PFSK-1 (cell line): ENCODE results near the gene DCHS1.

ENCODE experiments used
- FOXP2 ChIP-seq: optimal IDR thresholded peaks from 2 replicates; pipeline ENCODE3; 2011; ENCODE audit warnings: borderline replicate concordance, control low read depth, inconsistent platforms; ENCODE audit not compliant: insufficient read depth; ENCODE audit errors: extremely low read length, extremely low read depth
- POLR2AphosphoS5 ChIP-seq: IDR thresholded peaks from 2 replicates; pipeline ENCODE4 v1.6.1; 2012; ENCODE audit warnings: low read depth, mild to moderate bottlenecking, control low read depth, low read length, moderate library complexity
- REST ChIP-seq, 2 experiments: IDR thresholded peaks; 2 replicates each; pipeline versions ENCODE4 v1.6.1 to v1.8.0; 2011 to 2012; ENCODE audit warnings: low read depth in 2 of 2, low read length in 2 of 2, control low read depth in 1 of 2, inconsistent platforms in 1 of 2, mild to moderate bottlenecking in 1 of 2, moderate library complexity in 1 of 2; ENCODE audit not compliant: insufficient read depth in 1 of 2
- SIN3A ChIP-seq: IDR thresholded peaks from 2 replicates; pipeline ENCODE4 v1.6.1; 2012; ENCODE audit warnings: mild to moderate bottlenecking, low read length, moderate library complexity, borderline replicate concordance; ENCODE audit not compliant: insufficient read depth
- TAF1 ChIP-seq: IDR thresholded peaks from 2 replicates; pipeline ENCODE4 v1.6.1; 2012; ENCODE audit warnings: low read length, control low read depth, borderline replicate concordance; ENCODE audit not compliant: insufficient read depth

Gene DCHS1

GRCh38 chr11:6604081-6604626 is 51.5 kb downstream of the DCHS1 start:
- peak; percentile 65; the same call in 1 of the 2 replicates for TF ChIP-seq TAF1
- peak; percentile 19; the same call in 1 of the 2 replicates for TF ChIP-seq POLR2AphosphoS5
- no peak for TF ChIP-seq FOXP2
- TF ChIP-seq SIN3A = no peak; the same call in 1 of the 2 replicates
- TF ChIP-seq REST (IDR thresholded peaks at IDR 0.05; ENCODE audit: insufficient read depth in 1 of 2, low read depth in 2 of 2, low read length in 2 of 2) = no peak

GRCh38 chr11:6603287-6604080 is 52.1 kb downstream of the DCHS1 start, which contains the start of the genes ILK and RRP8:
ILK (plus strand) TSS chr11:6603774; CDS start chr11:6604272, 498 bp downstream.
RRP8 (minus strand) TSS chr11:6603616; CDS start chr11:6603502, 114 bp downstream.
- TF ChIP-seq FOXP2 = peak; percentile 95
- TF ChIP-seq TAF1 = peak; percentile 91
- peak; percentile 96 for TF ChIP-seq POLR2AphosphoS5
- peak; percentile 100 for TF ChIP-seq SIN3A
- TF ChIP-seq REST (IDR thresholded peaks at IDR 0.05; ENCODE audit: insufficient read depth in 1 of 2, low read depth in 2 of 2, low read length in 2 of 2) = peak in 1 of 2 experiments; percentile 71; a peak in 1 of 4 replicates

- TF ChIP-seq FOXP2 (no peak), REST (IDR thresholded peaks at IDR 0.05; ENCODE audit: insufficient read depth in 1 of 2, low read depth in 2 of 2, low read length in 2 of 2) (no peak), TAF1 (no peak), SIN3A (no peak), POLR2AphosphoS5 (no peak)
These were observed 53.3 kb downstream of the DCHS1 start for GRCh38 chr11:6602096-6602940.

- TF ChIP-seq TAF1 (no peak), POLR2AphosphoS5 (no peak), SIN3A (no peak)
These were observed 54.6 kb downstream of the DCHS1 start for GRCh38 chr11:6601041-6601461.

GRCh38 chr11:6599881-6600390 is 55.7 kb downstream of the DCHS1 start:
- TF ChIP-seq TAF1 = no peak
- no peak for TF ChIP-seq SIN3A
- TF ChIP-seq POLR2AphosphoS5 = no peak
- TF ChIP-seq REST (IDR thresholded peaks at IDR 0.05; ENCODE audit: insufficient read depth in 1 of 2, low read depth in 2 of 2, low read length in 2 of 2) = no peak
- no peak for TF ChIP-seq FOXP2
